IMR-90 (cell line): Measurements from ENCODE around the gene GPR17.

Experiments used
- CHD1 ChIP-seq: IDR thresholded peaks from 2 replicates; pipeline ENCODE4 v1.6.1; 2012; ENCODE audit warnings: low read depth, low read length, improper control_type of control experiment
- MAZ ChIP-seq: IDR thresholded peaks from 2 replicates; pipeline ENCODE4 v1.6.1; 2012; ENCODE audit warnings: low read depth, mild to moderate bottlenecking, low read length, improper control_type of control experiment, moderate library complexity, borderline replicate concordance
- MXI1 ChIP-seq: IDR thresholded peaks from 2 replicates; pipeline ENCODE4 v1.6.1; 2012; ENCODE audit warnings: low read depth, mild to moderate bottlenecking, low read length, moderate library complexity, borderline replicate concordance
- POLR2A ChIP-seq: IDR thresholded peaks from 2 replicates; pipeline ENCODE4 v1.6.1; 2012; ENCODE audit warnings: mild to moderate bottlenecking, low read depth, low read length
- RCOR1 ChIP-seq: IDR thresholded peaks from 2 replicates; pipeline ENCODE4 v1.6.1; 2012; ENCODE audit warnings: mild to moderate bottlenecking, low read length, improper control_type of control experiment; ENCODE audit not compliant: insufficient replicate concordance
- SMC3 ChIP-seq: fragments of 150-350 bp; IDR thresholded peaks from 2 replicates; pipeline ENCODE4 v1.6.1; 2016; ENCODE audit warnings: low read depth, mild to moderate bottlenecking, antibody characterized with exemption, low read length, moderate library complexity
- TF ChIP-seq, protein P1 (sequence below): conservative IDR thresholded peaks from 2 replicates; pipeline ENCODE4 v1.5.1; 2012; ENCODE audit warnings: mild to moderate bottlenecking, low read depth, low read length, improper control_type of control experiment
- TF ChIP-seq, protein P2 (sequence below): fragments of 150-350 bp; IDR thresholded peaks from 2 replicates; pipeline ENCODE4 v1.6.1; 2017; ENCODE audit warnings: mild to moderate bottlenecking, antibody characterized with exemption, low read length, low read depth

DNA sequence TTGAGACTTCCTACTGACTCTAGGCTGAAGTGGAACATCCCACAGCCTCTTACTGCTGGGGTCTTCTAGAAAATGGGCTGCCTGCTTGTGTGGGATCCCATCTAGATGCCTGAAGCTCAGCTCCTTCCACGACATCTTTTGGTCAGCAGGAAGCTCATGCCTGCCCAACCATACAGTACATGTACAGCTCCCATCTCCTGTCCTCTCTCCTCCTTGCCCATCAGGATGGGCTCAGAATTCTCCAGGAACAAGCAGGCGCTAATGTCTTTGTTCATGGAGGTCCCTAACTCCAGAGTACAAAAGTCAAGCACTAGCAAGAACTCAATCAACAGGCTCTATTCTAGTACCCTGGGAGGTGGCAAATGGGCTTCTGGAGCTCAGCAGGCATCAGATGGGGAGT is 31.7 kb upstream of the GPR17 start:
- TF ChIP-seq, protein P1, sequence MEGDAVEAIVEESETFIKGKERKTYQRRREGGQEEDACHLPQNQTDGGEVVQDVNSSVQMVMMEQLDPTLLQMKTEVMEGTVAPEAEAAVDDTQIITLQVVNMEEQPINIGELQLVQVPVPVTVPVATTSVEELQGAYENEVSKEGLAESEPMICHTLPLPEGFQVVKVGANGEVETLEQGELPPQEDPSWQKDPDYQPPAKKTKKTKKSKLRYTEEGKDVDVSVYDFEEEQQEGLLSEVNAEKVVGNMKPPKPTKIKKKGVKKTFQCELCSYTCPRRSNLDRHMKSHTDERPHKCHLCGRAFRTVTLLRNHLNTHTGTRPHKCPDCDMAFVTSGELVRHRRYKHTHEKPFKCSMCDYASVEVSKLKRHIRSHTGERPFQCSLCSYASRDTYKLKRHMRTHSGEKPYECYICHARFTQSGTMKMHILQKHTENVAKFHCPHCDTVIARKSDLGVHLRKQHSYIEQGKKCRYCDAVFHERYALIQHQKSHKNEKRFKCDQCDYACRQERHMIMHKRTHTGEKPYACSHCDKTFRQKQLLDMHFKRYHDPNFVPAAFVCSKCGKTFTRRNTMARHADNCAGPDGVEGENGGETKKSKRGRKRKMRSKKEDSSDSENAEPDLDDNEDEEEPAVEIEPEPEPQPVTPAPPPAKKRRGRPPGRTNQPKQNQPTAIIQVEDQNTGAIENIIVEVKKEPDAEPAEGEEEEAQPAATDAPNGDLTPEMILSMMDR: no peak
- no peak for TF ChIP-seq CHD1
- no peak for TF ChIP-seq RCOR1
- TF ChIP-seq POLR2A: no peak
- TF ChIP-seq, protein P2, sequence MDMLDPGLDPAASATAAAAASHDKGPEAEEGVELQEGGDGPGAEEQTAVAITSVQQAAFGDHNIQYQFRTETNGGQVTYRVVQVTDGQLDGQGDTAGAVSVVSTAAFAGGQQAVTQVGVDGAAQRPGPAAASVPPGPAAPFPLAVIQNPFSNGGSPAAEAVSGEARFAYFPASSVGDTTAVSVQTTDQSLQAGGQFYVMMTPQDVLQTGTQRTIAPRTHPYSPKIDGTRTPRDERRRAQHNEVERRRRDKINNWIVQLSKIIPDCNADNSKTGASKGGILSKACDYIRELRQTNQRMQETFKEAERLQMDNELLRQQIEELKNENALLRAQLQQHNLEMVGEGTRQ: no peak
- TF ChIP-seq SMC3: no peak
- TF ChIP-seq MAZ: no peak
- TF ChIP-seq MXI1: no peak
